HCT116 (cell line): ENCODE results near the gene NCF2. TPM values are rescaled to one million over a fixed set of nuclear protein-coding genes. Genes with fewer than 3 reads are reported as not detected.

Experiments
- ATAC-seq: fragments of 200-7000 bp; cut with Tn5 transposase; 2 replicates; pipeline ENCODE4 v1.9.1; 2020; ENCODE audit warnings: mild to moderate bottlenecking, moderate library complexity
- BruUV-seq: library from RNA; stranded (reverse); fragments of 400-500 nt; replicated peaks from 2 replicates; lab custom pipeline; 2021; lab: Mats Ljungman, UMichigan
- CTCF ChIA-PET: fragments of 300-600 bp; sonication (Branson Sonifier 250); formaldehyde crosslinking; loops from one replicate; lab custom pipeline; 2021; ENCODE audit warnings: antibody characterized with exemption; lab: Charles Lee
- POLR2A ChIA-PET: fragments of 300-600, 350-600 bp; sonication (Branson Sonifier 250); formaldehyde crosslinking; loops from one replicate; lab custom pipeline; 2021; ENCODE audit warnings: antibody characterized with exemption; lab: Charles Lee
- RAD21 ChIA-PET, 2 experiments: fragments of 300-600 bp; sonication (Branson Sonifier 250); formaldehyde crosslinking; loops; one replicate each; lab custom pipeline; 2023; ENCODE audit warnings: low total read pairs in 2 of 2; ENCODE audit not compliant: uncharacterized antibody in 2 of 2, unreplicated experiment in 2 of 2, low non-redundant PET in 1 of 2; lab: Charles Lee
- DNase-seq: peaks from one replicate; pipeline ENCODE4 v3.0.0-alpha.2; 2010; ENCODE audit warnings: low read depth, low spot score
- H2AFZ ChIP-seq: fragments of 200-600 bp; shearing (Covaris generic), sonication (generic); 2 replicates; pipeline ENCODE4 v1.6.1; 2017; ENCODE audit warnings: low read depth, mixed run types, mixed read lengths, antibody characterized with exemption, low read length; ENCODE audit not compliant: poor library complexity, severe bottlenecking
- H3K27ac ChIP-seq: 2 replicates; pipeline ENCODE4 v1.5.1; 2012; ENCODE audit warnings: low read depth, low read length
- H3K27me3 ChIP-seq: fragments of 200-600 bp; sonication (generic); 2 replicates; pipeline ENCODE4 v1.6.1; 2016; ENCODE audit warnings: mixed run types, low read length, mixed read lengths; ENCODE audit not compliant: insufficient read depth
- H3K36me3 ChIP-seq, 2 experiments: fragments of 200-500 bp in 1 of 2; fragments of 200-600 bp in 1 of 2; sonication (Bioruptor generic) in 1 of 2; sonication (generic) in 1 of 2; 2 replicates each; pipeline versions ENCODE4 v1.5.1 to v1.6.1; 2014 to 2016; ENCODE audit warnings: low read length in 2 of 2, inconsistent platforms in 1 of 2, mixed read lengths in 1 of 2, mixed run types in 1 of 2; ENCODE audit not compliant: insufficient read depth in 2 of 2, control insufficient read depth in 1 of 2
- H3K4me1 ChIP-seq, 2 experiments: fragments of 200-600 bp in 1 of 2; sonication (generic) in 1 of 2; 2 replicates each; pipeline versions ENCODE4 v1.5.1 to v1.6.1; 2012 to 2017; ENCODE audit warnings: low read length in 2 of 2, inconsistent platforms in 1 of 2, mild to moderate bottlenecking in 1 of 2, mixed read lengths in 1 of 2, mixed run types in 1 of 2, moderate library complexity in 1 of 2; ENCODE audit not compliant: insufficient read depth in 2 of 2, control insufficient read depth in 1 of 2
- H3K4me2 ChIP-seq: fragments of 200-600 bp; sonication (generic); 2 replicates; pipeline ENCODE4 v1.6.1; 2017; ENCODE audit warnings: mixed run types, low read length, mixed read lengths
- H3K4me3 ChIP-seq, 2 experiments: fragments of 200-600 bp in 1 of 2; sonication (generic) in 1 of 2; replicated peaks in 1 of 2; 2 replicates each; pipeline ENCODE4 v1.5.1; 2011 to 2016; ENCODE audit warnings: low read length in 2 of 2, control low read depth in 1 of 2, low read depth in 1 of 2, mild to moderate bottlenecking in 1 of 2, mixed read lengths in 1 of 2, mixed run types in 1 of 2
- H3K79me2 ChIP-seq: fragments of 200-600 bp; sonication (generic); 2 replicates; pipeline ENCODE4 v1.6.1; 2017; ENCODE audit warnings: mild to moderate bottlenecking, mixed run types, low read length, moderate library complexity, mixed read lengths; ENCODE audit not compliant: insufficient read depth
- H3K9ac ChIP-seq: fragments of 200-600 bp; sonication (generic); 2 replicates; pipeline ENCODE4 v1.6.1; 2016; ENCODE audit warnings: low read length, mixed read lengths
- H3K9me2 ChIP-seq: fragments of 200-600 bp; sonication (generic), shearing (Covaris generic); 2 replicates; pipeline ENCODE4 v1.6.1; 2017; ENCODE audit warnings: mixed run types, mild to moderate bottlenecking, moderate library complexity; ENCODE audit not compliant: insufficient read depth
- H3K9me3 ChIP-seq, 2 experiments: fragments of 200-500 bp in 1 of 2; fragments of 200-600 bp in 1 of 2; sonication (Bioruptor generic) in 1 of 2; sonication (generic) in 1 of 2; 2 replicates each; pipeline ENCODE4 v1.6.1; 2014 to 2017; ENCODE audit warnings: low read length in 2 of 2, mixed read lengths in 2 of 2, inconsistent platforms in 1 of 2, low read depth in 1 of 2, mild to moderate bottlenecking in 1 of 2, mixed run types in 1 of 2, moderate library complexity in 1 of 2; ENCODE audit not compliant: control insufficient read depth in 1 of 2, insufficient read depth in 1 of 2
- H4K20me1 ChIP-seq: fragments of 200-600 bp; sonication (generic), shearing (Covaris generic); 2 replicates; pipeline ENCODE4 v1.6.1; 2017; ENCODE audit warnings: mixed run types, mild to moderate bottlenecking, moderate library complexity; ENCODE audit not compliant: insufficient read depth
- CTCF ChIP-seq, 3 experiments: fragments of 200-600 bp in 1 of 3; sonication (generic) in 1 of 3; IDR thresholded peaks in 2 of 3; conservative IDR thresholded peaks in 1 of 3; 2 replicates each; pipeline ENCODE4 v1.5.1; 2012 to 2017; ENCODE audit warnings: low read depth in 2 of 3, low read length in 2 of 3, antibody characterized with exemption in 1 of 3, borderline replicate concordance in 1 of 3, control low read depth in 1 of 3, mild to moderate bottlenecking in 1 of 3, mixed read lengths in 1 of 3, mixed run types in 1 of 3, moderate library complexity in 1 of 3; ENCODE audit not compliant: insufficient read depth in 1 of 3
- JUND ChIP-seq: IDR thresholded peaks from 2 replicates; pipeline ENCODE4 v1.6.1; 2012
- RAD21 ChIP-seq: IDR thresholded peaks from 2 replicates; pipeline ENCODE4 v1.6.1; 2012; ENCODE audit warnings: low read depth, mild to moderate bottlenecking
- TCF7L2 ChIP-seq: IDR thresholded peaks from 2 replicates; pipeline ENCODE4 v1.7.0; 2011; ENCODE audit warnings: borderline replicate concordance, inconsistent platforms; ENCODE audit not compliant: insufficient read depth, insufficient read length; ENCODE audit errors: extremely low read depth
- intact Hi-C: fragments of 100-400 bp; cut with micrococcal nuclease; formaldehyde crosslinking; loops from 2 replicates; pipeline ENCODE4 v1.10.0; 2022
- total RNA-seq: library from RNA; stranded (reverse); gene quantifications from one replicate; pipeline ENCODE4 v1.2.1, GENCODE V29; 2021; ENCODE audit not compliant: unreplicated experiment
- TF ChIP-seq, protein P1 (sequence below): IDR thresholded peaks from 2 replicates; pipeline ENCODE4 v1.6.1; 2011; ENCODE audit warnings: mild to moderate bottlenecking, low read length, moderate library complexity; ENCODE audit not compliant: insufficient replicate concordance; ENCODE audit errors: extremely low read depth

The NCF2 gene
- total RNA-seq, 1 experiment from 2014 or later, result 0.25 TPM

DNA sequence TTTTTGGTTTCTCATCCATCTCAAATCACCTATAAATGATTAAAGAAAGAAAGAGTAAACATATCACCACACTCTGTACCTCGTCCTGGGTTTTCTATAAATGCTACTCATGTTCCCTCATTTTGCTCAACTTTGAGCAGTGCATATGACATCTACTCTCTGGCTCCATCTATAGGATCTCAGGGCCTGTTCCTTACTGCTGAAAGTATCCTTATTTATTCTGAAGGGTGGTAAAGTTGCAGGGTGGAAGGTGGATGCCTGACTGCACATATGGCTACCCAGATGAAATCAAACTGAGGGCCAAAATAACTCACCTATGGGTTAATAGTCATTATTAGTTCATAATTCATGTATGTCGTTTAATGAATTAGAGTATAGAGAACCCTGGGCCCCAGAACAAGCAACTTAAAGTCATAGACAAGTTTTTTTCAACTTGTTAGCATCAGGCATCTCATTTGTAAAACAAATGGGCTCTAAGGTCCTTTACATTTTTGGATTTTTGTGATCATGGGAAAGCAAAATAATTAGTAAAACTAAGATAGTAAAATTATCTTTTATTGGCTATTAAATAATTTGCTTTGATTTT lies 46.5 kb downstream of the NCF2 start:
- no peak overlapping the region for H3K4me3 ChIP-seq
- H3K9ac ChIP-seq, result no peak overlapping the region
- ChIA-PET CTCF (no interaction called here), POLR2A (no interaction called here), RAD21 (no interaction called here)
- no peak overlapping the region for H3K27ac ChIP-seq
- peak; percentile 23 for DNase-seq
- TF ChIP-seq TCF7L2 (no peak), CTCF (IDR thresholded peaks at IDR 0.05 in 2 of 3, conservative IDR thresholded peaks at IDR 0.05 in 1 of 3; ENCODE audit: borderline replicate concordance in 1 of 3, insufficient read depth in 1 of 3, low read depth in 2 of 3, low read length in 2 of 3) (peak; percentile 47 to 74 (median 64); a peak in 5 of 6 replicates), JUND (no peak), RAD21 (peak; percentile 62)
- TF ChIP-seq, protein P1, sequence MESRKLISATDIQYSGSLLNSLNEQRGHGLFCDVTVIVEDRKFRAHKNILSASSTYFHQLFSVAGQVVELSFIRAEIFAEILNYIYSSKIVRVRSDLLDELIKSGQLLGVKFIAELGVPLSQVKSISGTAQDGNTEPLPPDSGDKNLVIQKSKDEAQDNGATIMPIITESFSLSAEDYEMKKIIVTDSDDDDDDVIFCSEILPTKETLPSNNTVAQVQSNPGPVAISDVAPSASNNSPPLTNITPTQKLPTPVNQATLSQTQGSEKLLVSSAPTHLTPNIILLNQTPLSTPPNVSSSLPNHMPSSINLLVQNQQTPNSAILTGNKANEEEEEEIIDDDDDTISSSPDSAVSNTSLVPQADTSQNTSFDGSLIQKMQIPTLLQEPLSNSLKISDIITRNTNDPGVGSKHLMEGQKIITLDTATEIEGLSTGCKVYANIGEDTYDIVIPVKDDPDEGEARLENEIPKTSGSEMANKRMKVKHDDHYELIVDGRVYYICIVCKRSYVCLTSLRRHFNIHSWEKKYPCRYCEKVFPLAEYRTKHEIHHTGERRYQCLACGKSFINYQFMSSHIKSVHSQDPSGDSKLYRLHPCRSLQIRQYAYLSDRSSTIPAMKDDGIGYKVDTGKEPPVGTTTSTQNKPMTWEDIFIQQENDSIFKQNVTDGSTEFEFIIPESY, result no peak
- no peaks in the 10 kb centered on the region for H4K20me1 ChIP-seq
- no TSS peak for BruUV-seq
- intact Hi-C loops, result loop anchor here (1.0 to 10.0 kb wide), 3 partner anchors 73 to 262 kb away; no protein-coding TSS in a partner anchor
- peak; percentile 98 for ATAC-seq
- no peaks in the 10 kb centered on the region for H3K27me3 ChIP-seq
- peaks cover 43 to 53% of the 10 kb centered on the region in 2 experiments for H3K36me3 ChIP-seq
- H3K4me2 ChIP-seq, result no peak overlapping the region
- no peaks in the 10 kb centered on the region for H3K9me3 ChIP-seq
- no peak overlapping the region for H2AFZ ChIP-seq
- peaks cover 0 to 3% of the 10 kb centered on the region in 2 experiments; a peak in 1 of 4 replicates for H3K4me1 ChIP-seq
- H3K79me2 ChIP-seq, result no peaks in the 10 kb centered on the region
- H3K9me2 ChIP-seq, result no peaks in the 10 kb centered on the region
